ENCODE results near the gene SOS1.
A peak's percentile ranks its signal among the peaks of the same experiment; 100 is the strongest.

The SOS1 gene

DNA sequence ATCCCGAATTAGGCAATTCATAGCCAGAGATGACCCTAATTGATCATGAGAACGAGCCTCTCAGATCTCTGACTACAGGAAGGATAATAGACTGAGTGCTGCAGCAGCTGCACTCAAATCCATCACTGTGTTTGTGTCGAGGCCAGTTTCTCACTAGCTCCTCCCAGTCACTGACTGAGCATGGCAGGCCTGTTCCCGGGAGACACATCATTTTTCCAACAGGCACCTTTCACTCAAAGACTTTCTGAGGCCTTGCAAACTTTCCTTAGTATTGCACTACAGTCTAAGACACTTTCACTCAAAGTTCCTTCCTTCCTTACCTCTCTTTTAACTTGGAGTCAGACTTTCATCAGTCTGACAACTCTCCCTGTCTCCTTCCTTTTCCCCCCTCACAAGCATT, 13.7 kb downstream of the SOS1 start:
- Histone ChIP-seq H3K36me3 (ENCODE audit: control insufficient read depth in 2 of 2, insufficient read depth in 1 of 2, low read length in 2 of 2) (no peaks in the 10 kb centered on the region; a peak in 1 of 3 replicates), H3K4me1 (ENCODE audit: control insufficient read depth, insufficient read depth, low read length) (peaks cover 10% of the 10 kb centered on the region; the same call in 1 of the 2 replicates), H3K27ac (ENCODE audit: extremely low read depth, low read depth, low read length) (no peak overlapping the region), H3K4me3 (ENCODE audit: low read depth, low read length) (no peak overlapping the region), H3K9me3 (ENCODE audit: control insufficient read depth, insufficient read depth, low read depth, low read length) (no peaks in the 10 kb centered on the region)
- ChIA-PET CTCF (interaction anchor here (0.6 to 1.6 kb wide), 4 partner anchors 18 to 160 kb away, joined by 3 to 5 read pairs (median 3); no protein-coding TSS in a partner anchor), POLR2A (interaction anchor here (1.0 kb wide), 1 partner anchor 13 kb away, joined by 4 read pairs; the partner anchor contains the start of gene SOS1)
- TF ChIP-seq, protein P1, sequence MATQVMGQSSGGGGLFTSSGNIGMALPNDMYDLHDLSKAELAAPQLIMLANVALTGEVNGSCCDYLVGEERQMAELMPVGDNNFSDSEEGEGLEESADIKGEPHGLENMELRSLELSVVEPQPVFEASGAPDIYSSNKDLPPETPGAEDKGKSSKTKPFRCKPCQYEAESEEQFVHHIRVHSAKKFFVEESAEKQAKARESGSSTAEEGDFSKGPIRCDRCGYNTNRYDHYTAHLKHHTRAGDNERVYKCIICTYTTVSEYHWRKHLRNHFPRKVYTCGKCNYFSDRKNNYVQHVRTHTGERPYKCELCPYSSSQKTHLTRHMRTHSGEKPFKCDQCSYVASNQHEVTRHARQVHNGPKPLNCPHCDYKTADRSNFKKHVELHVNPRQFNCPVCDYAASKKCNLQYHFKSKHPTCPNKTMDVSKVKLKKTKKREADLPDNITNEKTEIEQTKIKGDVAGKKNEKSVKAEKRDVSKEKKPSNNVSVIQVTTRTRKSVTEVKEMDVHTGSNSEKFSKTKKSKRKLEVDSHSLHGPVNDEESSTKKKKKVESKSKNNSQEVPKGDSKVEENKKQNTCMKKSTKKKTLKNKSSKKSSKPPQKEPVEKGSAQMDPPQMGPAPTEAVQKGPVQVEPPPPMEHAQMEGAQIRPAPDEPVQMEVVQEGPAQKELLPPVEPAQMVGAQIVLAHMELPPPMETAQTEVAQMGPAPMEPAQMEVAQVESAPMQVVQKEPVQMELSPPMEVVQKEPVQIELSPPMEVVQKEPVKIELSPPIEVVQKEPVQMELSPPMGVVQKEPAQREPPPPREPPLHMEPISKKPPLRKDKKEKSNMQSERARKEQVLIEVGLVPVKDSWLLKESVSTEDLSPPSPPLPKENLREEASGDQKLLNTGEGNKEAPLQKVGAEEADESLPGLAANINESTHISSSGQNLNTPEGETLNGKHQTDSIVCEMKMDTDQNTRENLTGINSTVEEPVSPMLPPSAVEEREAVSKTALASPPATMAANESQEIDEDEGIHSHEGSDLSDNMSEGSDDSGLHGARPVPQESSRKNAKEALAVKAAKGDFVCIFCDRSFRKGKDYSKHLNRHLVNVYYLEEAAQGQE (tag by site-specific recombination; IDR thresholded peaks at IDR 0.05) = no peak
- TF ChIP-seq ZBTB17 (tag by site-specific recombination; IDR thresholded peaks at IDR 0.05) (peak; percentile 25), ZSCAN30 (tag by site-specific recombination; IDR thresholded peaks at IDR 0.05) (0 out of 2 replicates have a peak, but pooled peaks have one; percentile 19), BCL11B (tag by site-specific recombination; IDR thresholded peaks at IDR 0.05; ENCODE audit: low read depth) (no peak), ZBTB20 (tag by site-specific recombination; IDR thresholded peaks at IDR 0.05) (peak; percentile 94), PRDM1 (tag by site-specific recombination; IDR thresholded peaks at IDR 0.05) (peak; percentile 99), ZNF785 (tag by site-specific recombination; IDR thresholded peaks at IDR 0.05) (no peak)
- TF ChIP-seq, protein P2, sequence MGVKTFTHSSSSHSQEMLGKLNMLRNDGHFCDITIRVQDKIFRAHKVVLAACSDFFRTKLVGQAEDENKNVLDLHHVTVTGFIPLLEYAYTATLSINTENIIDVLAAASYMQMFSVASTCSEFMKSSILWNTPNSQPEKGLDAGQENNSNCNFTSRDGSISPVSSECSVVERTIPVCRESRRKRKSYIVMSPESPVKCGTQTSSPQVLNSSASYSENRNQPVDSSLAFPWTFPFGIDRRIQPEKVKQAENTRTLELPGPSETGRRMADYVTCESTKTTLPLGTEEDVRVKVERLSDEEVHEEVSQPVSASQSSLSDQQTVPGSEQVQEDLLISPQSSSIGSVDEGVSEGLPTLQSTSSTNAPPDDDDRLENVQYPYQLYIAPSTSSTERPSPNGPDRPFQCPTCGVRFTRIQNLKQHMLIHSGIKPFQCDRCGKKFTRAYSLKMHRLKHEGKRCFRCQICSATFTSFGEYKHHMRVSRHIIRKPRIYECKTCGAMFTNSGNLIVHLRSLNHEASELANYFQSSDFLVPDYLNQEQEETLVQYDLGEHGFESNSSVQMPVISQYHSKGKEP (tag by site-specific recombination; IDR thresholded peaks at IDR 0.05) = 0 out of 2 replicates have a peak, but pooled peaks have one; percentile 43
- TF ChIP-seq, protein P3, sequence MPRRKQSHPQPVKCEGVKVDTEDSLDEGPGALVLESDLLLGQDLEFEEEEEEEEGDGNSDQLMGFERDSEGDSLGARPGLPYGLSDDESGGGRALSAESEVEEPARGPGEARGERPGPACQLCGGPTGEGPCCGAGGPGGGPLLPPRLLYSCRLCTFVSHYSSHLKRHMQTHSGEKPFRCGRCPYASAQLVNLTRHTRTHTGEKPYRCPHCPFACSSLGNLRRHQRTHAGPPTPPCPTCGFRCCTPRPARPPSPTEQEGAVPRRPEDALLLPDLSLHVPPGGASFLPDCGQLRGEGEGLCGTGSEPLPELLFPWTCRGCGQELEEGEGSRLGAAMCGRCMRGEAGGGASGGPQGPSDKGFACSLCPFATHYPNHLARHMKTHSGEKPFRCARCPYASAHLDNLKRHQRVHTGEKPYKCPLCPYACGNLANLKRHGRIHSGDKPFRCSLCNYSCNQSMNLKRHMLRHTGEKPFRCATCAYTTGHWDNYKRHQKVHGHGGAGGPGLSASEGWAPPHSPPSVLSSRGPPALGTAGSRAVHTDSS (tag by site-specific recombination; IDR thresholded peaks at IDR 0.05) = no peak
- TF ChIP-seq, protein P4, sequence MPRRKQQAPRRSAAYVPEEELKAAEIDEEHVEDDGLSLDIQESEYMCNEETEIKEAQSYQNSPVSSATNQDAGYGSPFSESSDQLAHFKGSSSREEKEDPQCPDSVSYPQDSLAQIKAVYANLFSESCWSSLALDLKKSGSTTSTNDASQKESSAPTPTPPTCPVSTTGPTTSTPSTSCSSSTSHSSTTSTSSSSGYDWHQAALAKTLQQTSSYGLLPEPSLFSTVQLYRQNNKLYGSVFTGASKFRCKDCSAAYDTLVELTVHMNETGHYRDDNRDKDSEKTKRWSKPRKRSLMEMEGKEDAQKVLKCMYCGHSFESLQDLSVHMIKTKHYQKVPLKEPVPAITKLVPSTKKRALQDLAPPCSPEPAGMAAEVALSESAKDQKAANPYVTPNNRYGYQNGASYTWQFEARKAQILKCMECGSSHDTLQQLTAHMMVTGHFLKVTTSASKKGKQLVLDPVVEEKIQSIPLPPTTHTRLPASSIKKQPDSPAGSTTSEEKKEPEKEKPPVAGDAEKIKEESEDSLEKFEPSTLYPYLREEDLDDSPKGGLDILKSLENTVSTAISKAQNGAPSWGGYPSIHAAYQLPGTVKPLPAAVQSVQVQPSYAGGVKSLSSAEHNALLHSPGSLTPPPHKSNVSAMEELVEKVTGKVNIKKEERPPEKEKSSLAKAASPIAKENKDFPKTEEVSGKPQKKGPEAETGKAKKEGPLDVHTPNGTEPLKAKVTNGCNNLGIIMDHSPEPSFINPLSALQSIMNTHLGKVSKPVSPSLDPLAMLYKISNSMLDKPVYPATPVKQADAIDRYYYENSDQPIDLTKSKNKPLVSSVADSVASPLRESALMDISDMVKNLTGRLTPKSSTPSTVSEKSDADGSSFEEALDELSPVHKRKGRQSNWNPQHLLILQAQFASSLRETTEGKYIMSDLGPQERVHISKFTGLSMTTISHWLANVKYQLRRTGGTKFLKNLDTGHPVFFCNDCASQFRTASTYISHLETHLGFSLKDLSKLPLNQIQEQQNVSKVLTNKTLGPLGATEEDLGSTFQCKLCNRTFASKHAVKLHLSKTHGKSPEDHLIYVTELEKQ (tag by site-specific recombination; IDR thresholded peaks at IDR 0.05; ENCODE audit: borderline replicate concordance) = peak; percentile 82; the same call in 1 of the 2 replicates
- TF ChIP-seq, protein P5, sequence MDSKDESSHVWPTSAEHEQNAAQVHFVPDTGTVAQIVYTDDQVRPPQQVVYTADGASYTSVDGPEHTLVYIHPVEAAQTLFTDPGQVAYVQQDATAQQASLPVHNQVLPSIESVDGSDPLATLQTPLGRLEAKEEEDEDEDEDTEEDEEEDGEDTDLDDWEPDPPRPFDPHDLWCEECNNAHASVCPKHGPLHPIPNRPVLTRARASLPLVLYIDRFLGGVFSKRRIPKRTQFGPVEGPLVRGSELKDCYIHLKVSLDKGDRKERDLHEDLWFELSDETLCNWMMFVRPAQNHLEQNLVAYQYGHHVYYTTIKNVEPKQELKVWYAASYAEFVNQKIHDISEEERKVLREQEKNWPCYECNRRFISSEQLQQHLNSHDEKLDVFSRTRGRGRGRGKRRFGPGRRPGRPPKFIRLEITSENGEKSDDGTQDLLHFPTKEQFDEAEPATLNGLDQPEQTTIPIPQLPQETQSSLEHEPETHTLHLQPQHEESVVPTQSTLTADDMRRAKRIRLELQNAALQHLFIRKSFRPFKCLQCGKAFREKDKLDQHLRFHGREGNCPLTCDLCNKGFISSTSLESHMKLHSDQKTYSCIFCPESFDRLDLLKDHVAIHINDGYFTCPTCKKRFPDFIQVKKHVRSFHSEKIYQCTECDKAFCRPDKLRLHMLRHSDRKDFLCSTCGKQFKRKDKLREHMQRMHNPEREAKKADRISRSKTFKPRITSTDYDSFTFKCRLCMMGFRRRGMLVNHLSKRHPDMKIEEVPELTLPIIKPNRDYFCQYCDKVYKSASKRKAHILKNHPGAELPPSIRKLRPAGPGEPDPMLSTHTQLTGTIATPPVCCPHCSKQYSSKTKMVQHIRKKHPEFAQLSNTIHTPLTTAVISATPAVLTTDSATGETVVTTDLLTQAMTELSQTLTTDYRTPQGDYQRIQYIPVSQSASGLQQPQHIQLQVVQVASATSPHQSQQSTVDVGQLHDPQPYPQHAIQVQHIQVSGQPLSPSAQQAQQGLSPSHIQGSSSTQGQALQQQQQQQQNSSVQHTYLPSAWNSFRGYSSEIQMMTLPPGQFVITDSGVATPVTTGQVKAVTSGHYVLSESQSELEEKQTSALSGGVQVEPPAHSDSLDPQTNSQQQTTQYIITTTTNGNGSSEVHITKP (tag by site-specific recombination; IDR thresholded peaks at IDR 0.05) = peak; percentile 80; the same call in 1 of the 2 replicates
